Panc1 (cell line): ENCODE data around the gene GRK6.

Experiments
- CTCF ChIP-seq: fragments of 450-650 bp; IDR thresholded peaks from 2 replicates; pipeline ENCODE4 v1.5.1; 2017; ENCODE audit warnings: mild to moderate bottlenecking
- POLR2AphosphoS5 ChIP-seq: IDR thresholded peaks from 2 replicates; pipeline ENCODE4 v1.6.1; 2012; ENCODE audit warnings: mild to moderate bottlenecking, low read depth, low read length, moderate library complexity
- SIN3A ChIP-seq: IDR thresholded peaks from 2 replicates; pipeline ENCODE4 v1.6.1; 2012; ENCODE audit warnings: low read depth, mild to moderate bottlenecking, low read length, moderate library complexity, borderline replicate concordance; ENCODE audit not compliant: insufficient read depth
- TF ChIP-seq, protein P1 (sequence below), 2 experiments: IDR thresholded peaks; 2 replicates each; pipeline ENCODE4 v1.6.1; 2011 to 2012; ENCODE audit warnings: low read depth in 2 of 2, control low read depth in 1 of 2, low read length in 1 of 2, mild to moderate bottlenecking in 1 of 2, moderate library complexity in 1 of 2; ENCODE audit not compliant: insufficient read depth in 1 of 2

DNA sequence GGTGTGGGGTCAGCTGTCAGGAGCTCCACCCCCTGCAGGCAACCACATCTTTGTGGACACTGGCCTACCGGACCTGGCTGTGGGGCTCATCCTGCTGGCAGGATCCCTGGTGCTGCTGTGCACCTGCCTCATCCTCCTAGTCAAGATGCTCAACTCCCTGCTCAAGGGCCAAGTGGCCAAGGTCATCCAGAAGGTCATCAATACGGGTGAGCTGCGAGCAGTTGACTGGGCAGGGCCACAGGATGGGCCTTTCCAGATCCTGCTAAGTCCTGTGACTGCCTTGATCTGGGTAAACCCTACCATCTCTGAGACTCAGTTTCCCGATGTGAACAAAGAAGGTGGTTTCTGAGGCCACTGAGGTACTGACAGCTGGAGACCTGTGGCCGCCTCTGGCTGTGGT is 32.5 kb upstream of the GRK6 start:
- TF ChIP-seq POLR2AphosphoS5 (no peak), CTCF (no peak), SIN3A (no peak)
- TF ChIP-seq, protein P1, sequence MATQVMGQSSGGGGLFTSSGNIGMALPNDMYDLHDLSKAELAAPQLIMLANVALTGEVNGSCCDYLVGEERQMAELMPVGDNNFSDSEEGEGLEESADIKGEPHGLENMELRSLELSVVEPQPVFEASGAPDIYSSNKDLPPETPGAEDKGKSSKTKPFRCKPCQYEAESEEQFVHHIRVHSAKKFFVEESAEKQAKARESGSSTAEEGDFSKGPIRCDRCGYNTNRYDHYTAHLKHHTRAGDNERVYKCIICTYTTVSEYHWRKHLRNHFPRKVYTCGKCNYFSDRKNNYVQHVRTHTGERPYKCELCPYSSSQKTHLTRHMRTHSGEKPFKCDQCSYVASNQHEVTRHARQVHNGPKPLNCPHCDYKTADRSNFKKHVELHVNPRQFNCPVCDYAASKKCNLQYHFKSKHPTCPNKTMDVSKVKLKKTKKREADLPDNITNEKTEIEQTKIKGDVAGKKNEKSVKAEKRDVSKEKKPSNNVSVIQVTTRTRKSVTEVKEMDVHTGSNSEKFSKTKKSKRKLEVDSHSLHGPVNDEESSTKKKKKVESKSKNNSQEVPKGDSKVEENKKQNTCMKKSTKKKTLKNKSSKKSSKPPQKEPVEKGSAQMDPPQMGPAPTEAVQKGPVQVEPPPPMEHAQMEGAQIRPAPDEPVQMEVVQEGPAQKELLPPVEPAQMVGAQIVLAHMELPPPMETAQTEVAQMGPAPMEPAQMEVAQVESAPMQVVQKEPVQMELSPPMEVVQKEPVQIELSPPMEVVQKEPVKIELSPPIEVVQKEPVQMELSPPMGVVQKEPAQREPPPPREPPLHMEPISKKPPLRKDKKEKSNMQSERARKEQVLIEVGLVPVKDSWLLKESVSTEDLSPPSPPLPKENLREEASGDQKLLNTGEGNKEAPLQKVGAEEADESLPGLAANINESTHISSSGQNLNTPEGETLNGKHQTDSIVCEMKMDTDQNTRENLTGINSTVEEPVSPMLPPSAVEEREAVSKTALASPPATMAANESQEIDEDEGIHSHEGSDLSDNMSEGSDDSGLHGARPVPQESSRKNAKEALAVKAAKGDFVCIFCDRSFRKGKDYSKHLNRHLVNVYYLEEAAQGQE (IDR thresholded peaks at IDR 0.05; ENCODE audit: insufficient read depth in 1 of 2, low read depth in 2 of 2, low read length in 1 of 2) = no peak
